ENCODE data around the gene RGS1.
"Not testable (repeated sequence)": the region's sequence is repeated elsewhere in the genome, so short reads cannot be mapped to it uniquely, and the experiment has no call there.

Gene RGS1, protein sequence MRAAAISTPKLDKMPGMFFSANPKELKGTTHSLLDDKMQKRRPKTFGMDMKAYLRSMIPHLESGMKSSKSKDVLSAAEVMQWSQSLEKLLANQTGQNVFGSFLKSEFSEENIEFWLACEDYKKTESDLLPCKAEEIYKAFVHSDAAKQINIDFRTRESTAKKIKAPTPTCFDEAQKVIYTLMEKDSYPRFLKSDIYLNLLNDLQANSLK

DNA sequence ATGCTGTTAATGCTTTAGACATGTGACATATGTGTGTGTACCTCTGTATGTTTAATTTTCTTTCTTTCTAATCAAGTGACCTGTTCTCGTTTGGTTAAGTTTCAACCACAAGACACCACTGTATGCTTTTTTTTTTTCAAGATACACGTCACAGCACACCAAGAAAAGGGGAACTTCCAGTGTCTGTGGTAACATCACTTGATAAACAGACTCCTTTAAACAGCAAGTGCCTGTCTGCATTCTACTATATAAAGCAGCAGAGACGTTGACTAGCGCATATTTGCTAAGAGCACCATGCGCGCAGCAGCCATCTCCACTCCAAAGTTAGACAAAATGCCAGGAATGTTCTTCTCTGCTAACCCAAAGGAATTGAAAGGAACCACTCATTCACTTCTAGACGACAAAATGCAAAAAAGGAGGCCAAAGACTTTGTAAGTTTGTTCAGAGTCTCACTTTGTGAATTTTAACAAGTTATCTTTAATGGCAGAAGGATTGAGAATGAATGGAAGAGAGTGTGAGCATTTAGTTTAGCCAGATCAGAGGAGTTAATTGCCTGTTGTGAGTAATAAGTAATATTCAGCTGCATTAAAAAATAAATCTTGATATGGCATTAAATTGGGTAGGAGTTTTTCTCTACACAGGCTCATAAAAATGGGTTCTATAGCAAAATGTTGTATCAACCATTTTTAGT is at the start of gene RGS1:
Gene RGS1 (plus strand): TSS at position 275 of the 691 bp plus-strand sequence. CDS start 20 bp downstream, at position 295.
- no peak for DNase-seq

DNA sequence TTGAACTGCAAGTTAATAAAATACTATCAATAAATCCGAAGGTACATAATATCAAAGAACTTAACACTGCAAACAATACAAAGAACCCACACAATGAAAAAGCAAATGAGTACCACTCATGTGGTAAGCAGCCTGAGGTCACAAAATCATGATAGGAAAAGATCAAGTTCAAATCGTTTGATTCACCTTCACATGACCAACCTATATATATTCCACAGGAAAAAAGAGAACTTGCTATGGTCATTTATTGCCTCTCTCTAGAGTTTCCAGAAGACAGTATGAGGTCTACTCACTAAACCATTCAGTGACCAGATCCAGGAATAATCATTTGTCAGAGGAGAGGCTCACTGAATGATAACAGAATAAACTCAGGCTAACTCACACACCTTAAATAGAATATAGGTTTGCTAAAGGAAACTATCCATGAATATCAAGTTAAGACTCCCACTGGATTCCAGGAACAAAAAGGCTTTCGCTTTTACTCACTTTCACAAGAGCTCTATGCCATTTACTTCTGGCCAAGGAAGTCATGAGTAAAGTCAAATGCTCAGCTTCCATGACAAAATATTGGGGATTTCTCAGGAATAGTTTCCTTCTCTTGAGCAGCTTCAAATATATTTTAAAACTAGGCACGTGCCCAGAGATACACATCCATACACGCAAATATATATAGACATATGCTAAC is 48.3 kb upstream of the RGS1 start:
- DNase-seq, result no peak

DNA sequence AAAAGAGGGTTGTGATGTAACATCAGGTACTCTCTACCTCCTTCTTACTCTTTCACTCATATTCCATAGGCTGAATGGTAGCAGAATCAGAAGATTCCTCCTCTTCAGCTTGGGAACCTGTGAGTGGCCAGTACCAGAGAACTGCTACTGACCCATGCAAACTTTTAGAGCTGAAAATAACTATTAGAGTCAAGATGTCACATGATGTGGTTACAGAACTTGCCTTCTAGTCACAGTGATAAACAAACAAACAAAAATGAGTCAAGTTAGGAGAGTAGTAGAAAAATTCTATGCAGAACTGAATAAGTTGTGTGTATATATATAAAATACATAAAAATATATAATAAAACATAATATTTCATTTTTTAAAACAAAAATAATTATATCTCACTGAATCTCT is 47.6 kb upstream of the RGS1 start:
- no peak for DNase-seq

DNA sequence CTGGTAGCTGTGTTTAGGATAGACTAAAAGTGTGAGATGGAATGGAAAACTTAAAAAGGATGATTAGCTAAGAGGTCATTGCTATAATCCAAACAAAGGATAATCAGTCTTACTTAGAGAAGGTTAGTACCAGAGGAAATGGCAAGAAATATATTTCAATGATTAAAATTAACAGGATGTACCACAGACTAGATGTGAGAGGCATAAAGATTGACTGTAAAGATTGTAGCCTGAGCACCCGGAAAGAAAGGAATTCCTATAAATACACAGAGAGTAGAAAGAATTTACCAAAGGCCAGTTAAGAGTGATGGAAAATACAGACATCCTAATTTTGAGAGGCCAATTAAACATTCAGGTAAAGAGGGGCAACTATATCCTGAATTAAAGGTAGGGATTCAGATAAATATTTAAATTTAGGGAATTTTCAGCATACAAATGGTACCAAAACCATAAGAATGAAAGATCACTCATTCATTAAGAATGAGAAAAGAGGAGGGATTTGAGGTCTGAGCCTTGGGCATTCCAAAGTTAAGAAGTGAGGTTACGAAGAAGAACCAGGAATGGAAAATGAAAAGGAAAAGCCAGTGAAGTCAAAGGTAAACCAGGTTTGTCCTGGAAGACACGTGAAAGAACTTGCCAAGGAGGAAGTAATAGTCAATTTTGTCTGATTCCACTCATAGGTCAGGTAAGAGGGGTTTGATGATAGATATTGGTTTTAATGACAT is 46.4 kb upstream of the RGS1 start:
- no peak for DNase-seq

DNA sequence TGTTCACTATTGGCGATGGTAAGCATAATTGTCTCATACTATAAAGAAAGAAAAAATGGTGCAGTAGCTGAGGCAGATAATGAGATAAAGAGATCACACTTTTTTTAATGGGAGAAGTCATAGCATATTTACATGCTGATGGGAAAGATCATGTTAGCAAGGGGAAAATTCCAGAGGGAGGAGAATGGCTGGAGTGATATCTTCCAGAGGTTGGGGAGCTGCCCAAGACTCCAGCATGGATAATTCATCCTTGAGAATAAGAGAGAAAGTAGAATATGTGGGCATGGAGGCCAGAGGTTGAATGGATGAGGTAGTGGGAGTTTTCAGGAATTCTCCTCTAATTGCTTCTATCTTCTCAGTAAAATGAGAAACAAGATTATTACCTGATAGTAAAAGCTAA is 45.8 kb upstream of the RGS1 start:
- DNase-seq, result no peak

DNA sequence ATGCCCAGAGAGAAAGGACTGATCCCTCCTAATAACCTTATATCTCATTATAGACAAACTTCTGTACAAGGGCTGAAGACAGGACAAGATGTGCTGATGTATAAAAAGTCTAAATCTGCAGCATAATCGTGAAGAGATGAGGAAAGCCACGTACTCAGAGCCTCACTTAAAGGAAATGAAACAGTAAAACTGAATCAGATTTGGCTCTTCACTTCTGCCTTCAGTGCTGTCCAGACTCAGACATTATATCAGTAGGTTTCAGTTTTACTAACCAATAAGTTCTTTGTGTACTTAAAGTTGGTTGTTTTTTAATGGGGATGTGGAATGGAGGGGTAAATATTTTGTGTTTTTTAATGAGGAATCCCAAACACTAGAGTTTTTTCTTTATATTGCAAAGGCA is 45.3 kb upstream of the RGS1 start:
- no peak for DNase-seq

DNA sequence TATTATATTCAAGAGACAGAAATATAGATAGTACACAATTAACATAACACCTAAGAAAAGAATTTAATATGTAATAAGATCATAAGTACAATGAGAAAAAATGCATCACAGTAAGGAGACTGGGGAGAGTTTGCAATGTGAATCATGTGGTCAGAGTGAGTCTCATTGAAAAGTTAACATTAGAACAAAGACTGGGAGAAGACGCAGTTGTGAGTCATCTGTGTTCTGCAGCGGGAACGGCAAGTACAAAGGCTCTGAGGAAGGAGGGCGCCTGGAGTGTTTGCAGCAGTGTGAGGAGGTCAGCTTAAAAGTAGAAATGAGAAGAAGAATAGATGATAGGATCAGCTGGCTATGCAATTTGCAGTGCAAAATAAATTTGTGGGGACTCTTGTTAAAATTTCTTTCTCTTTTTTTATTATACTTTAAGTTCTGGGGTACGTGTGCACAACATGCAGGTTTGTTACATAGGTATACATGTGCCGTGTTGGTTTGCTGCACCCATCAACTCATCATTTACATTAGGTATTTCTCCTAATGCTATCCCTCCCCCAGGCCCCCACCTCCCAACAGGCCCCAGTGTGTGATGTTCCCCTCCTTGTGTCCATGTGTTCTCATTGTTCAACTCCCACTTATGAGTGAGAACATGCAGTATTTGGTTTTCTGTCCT is 44.4 kb upstream of the RGS1 start:
- DNase-seq, result not testable (repeated sequence)

DNA sequence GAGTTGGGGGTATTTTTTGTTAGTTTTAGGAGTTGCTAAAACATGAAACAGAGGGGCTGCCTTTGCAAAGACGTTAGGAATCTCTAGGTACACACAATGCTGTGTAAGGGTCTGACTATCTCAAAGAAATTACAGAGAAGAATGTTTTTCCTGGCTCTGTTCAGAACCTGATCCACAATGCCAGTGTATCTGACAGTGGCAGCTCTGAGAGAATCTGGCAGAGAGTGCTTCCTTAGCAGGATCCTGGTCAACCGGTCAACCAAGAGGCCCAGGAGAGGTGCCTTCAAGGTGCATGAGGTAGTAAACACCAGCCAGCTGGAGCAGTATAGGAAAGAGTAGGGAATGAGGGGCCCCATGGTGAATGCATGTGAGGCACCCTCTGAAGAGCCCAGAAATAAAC is 40.9 kb upstream of the RGS1 start:
- no peak for DNase-seq

DNA sequence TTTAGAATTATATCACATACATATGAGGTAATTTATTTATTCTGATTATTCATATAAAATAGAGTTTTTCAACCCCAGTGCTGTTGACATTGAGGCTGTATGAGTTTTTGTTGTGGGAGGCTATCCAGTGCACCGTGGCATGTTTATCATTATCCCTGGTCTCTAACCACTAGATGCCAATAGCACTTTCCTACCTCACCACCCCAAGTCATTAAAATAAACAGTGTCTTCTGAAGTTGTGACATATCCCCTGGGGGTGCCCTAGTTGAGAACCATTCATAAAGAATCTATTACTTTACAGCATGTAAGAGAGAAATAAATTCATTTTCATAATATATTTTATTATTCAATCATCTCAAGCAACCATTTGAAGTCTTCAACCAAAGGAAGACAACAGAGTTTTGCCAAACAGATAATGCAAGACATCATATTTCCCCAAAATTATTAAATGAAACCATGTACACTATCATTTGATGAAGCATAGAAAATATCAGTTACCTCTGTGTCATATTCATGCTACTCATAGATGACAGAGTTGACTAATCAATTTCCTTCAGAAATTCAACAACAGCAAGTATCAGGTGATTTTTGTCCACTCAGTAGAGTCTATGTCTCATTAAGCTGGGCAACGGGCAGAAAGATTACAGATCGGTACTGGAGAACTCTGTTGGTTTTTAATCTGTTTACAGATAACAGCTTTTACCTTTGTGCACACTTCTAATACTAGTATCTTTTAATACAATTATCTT is 39.5 kb upstream of the RGS1 start:
- DNase-seq, result no peak

DNA sequence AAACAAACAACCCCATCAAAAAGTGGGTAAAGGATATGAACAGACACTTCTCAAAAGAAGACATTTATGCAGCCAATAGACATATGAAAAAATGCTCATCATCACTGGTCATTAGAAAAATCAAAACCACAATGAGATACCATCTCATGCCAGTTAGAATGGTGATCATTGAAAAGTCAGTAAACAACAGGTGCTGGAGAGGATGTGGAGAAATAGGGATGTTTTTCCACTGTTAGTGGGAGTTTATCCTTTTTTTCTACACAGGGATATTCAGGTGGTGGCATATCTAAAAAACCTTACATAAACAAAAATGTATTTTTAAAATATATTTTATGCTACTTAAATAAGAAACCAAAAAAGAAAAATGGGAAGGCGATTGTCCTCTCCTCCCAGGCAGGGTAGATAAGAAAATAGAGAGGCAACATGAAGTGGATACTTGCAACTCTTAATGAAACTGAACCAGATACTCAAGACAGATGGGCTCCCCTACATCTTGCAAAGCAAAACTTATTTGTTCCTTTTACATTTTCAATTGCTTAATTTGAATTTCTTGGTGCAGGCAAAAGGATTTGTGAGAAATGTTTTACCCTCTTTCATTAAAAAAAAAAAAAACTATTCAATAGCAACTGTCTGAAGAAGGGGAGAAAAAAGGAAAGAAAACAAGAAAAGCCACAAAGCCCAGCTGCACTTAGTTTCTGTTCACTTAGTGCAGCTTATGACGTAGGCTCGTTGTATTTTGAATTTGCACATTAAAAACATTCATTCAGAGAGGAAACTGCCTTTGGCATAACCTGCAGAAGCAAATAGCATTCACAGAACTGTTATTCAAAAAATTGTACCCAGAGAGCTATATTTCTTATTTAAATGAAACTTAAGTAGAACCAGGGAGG is 36.9 kb upstream of the RGS1 start:
- peak; percentile 35 for DNase-seq

DNA sequence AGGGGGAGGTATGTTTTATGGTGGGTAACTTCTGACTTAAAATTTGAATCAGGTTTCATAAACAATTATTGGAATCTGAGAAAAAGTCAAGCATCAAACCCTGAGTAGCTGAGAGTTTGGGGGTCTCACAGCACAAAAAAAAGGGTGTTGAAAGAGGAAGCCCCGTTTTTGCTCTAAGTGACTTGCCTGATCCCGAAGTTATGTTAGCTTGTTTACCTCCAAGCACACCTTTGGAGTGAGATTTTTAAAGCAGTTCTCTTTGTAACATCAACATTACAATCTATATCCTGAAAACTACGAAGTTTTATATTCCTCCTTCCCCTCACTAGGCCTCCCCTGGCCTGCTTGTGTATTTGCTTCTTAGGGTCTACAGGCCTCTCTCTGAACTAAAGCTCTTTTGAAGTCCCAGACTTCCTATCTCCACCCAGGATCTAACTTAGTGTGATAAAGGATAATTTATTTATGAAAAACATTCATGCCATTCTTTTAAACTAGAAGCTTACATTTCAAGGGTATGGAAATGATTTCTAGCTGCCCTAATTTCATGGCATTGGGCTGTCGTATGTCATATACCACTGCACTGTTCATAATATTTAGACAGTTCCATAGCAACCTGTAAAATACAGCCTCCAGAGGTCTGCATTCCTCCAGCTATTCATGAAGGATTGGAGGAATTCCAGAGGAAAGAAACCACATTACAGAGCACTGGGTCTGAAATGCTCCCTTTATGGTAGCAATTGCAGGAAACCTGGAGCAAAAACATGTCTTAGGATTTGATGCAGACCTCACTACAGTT is 36.1 kb upstream of the RGS1 start:
- peak; percentile 73 for DNase-seq

DNA sequence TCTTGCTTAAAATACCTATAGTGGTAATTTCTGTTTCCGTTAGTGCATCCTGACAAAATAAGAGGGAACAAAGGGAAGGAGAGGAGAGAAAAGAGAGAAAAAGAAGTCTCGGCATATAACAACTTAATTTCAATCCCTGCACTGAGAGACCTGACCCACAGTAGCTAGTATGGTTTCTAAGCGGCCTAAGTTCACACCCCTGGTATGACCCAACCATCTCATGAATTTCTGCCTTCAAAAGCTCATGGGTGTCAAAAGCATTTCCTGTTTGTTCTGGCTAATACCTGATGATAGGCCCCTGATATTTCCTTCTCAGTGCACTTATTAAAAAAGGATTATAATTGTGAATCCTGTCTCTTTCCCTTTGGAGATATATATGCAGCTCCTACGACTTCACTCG is 32.1 kb upstream of the RGS1 start:
- DNase-seq, result no peak

DNA sequence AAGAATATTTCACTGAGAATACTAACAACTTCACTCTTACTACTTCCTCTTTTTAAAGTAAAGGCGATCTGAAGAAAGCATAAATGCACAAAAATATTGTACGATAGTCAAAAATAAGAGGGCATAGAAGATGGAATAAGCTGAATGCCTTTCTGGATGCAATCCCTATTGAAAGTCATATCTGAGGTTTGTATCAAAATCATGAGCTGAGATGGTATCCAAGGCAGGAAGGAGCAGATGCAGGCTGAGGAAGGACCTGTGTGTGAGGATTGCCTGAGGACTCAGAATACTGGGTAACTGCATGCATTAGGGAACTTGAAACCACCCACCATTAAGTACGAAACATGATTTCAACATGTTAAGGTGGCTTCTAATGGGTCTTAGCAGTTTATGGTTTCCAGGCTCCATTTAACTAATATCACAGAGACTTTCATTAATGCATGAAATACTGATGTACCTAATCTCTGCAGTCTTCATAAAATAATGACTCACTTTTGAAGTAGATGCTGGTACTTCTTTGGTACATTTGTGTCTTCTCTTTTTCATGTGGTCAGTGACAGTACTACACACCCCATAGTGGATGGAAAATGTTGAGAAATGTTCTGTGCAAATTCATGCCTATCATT is 29.6 kb upstream of the RGS1 start:
- DNase-seq, result no peak

DNA sequence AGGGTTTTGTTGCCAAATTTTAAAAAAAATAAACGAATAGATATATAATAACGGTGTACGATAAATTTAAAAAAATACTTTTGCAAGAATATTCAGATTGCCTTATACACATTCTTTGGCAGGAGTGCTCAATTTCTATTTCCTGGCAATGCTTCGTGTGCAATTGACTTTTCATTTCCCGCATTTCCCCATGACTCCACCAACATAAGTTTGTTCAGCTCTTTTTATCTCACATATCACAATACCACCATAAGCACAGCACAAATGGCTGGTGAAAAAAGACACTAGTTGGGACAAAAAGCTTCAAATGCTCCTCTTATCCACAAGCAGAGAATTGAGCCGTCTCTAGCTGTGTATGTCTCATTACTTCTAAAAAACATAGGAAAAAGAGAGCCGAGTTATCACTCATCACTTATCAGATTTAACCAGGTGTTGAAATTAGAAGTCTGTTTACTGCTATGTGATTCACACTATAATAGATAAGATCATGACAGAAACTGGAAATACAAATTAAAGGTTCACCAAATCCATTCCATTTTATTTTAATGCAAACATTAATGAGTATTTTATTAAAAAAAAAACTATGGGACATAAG is 28.9 kb upstream of the RGS1 start:
- DNase-seq, result peak; percentile 28

DNA sequence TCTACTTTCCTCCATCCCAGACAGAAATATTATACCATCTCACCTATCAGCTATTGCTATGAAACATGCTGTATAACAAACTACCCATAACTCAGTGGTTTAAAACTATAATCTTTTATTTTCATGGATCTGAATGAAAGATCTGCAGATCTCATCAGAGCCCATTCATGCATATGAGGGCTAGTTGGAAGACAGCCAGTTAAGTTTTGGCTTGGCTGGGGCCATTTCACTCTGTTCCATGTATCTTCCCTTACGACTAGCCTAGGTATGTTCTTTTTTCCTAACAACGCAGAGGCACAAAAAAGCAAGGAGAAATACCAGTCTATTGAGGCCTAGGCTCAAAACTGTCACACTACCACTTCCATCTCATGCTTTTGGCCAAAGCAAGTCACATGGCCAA is 28.1 kb upstream of the RGS1 start:
- DNase-seq, result peak; percentile 28

DNA sequence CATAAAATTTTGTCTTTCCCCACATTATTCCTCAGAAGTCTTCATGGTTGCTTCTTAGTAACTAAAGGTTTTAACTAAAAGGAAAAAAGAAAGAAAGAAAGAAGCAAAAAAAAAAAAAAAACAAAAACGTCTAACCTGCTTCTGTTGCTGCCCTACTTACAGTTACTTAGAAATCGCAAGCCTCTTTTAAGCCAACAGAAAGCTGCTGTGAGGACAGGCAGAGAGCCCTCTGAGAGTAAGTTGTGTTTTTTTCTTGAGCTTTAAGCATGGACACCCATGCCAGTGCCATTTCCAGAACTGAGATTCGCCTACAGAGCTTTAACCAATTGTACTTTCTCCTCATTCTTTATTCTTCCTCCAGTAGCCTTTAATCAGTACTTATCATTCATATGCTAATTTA is 25.6 kb upstream of the RGS1 start:
- DNase-seq, result no peak

DNA sequence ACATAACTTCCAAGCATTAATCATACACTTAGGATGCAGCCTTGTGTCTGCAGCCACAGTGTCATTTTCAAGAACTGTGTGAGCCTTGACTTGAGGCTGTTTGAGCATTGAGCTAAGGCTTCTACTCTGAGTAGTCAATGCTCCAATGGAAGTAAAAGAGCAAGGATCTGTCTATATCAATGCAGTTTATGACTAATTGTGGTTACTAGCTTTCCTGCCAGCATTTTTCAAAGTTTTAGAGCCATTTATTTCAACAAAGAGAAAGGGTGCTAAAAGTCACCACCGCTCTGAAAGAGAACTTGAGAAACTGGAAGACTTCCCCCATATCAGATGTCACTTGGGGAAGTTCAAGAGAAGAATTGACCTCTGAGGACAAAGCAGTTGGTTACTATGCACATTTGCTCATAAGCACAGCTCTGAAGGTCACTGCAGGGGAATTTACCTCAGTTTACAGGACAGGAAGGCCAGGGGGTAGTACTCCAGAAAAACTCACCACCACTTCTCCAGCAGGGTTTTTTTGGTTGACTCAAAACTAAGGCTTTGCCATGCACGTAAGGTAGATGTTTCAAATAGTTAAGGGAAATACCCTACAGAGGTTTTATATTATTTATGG is 24.5 kb upstream of the RGS1 start:
- DNase-seq, result no peak

DNA sequence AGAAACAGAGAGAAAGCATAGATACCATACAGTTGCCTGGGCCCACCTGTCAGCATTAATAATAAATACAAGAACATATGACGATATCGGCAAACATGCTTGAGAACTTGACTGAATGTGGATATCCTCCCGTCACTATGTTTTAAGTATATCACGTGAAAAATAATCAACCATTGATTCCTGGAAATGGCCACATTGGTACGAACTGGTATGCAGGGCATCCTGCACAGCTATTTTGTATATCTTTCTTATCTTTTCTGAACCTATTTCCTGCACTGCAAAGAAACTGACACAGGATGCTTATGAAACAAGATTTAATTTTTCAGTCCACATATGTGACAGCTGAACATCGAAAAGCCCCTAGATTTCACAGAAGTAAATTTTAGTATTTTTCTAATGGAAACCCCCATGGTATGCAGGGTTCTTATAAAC is 22.8 kb upstream of the RGS1 start:
- DNase-seq, result no peak

DNA sequence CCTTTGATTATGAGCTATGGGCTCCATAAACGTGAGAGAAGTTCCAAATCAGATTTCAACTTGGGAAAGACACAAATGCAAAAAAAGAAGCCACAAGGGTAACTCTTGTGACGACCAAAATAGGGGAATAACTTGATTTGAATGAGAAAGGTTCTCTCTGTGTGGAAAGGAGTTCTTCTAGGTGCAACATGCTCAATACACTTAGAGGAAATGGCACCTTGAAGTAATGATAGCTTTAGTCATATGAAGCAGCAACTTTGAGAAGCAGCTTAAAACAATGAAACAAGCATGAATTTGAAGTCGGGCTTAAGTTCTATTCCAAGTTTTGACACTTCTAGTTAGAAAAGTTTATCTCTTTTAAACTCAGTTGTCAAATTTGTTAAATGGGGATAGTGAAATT is 21.8 kb upstream of the RGS1 start:
- no peak for DNase-seq

Measured in right hindlimb (tissue), 1 donor.